Vagina (tissue), 2 donors: Measurements from ENCODE around the gene AQP7.

ENCODE experiments used
- POLR2A ChIP-seq, 2 donors: fragments of 450-650 bp; IDR thresholded peaks; one replicate each; pipeline ENCODE4 v1.6.1; 2017; ENCODE audit warnings: antibody characterized with exemption in 2 of 2, mild to moderate bottlenecking in 2 of 2, moderate library complexity in 2 of 2
- POLR2AphosphoS5 ChIP-seq, 2 donors: sonication (generic); formaldehyde crosslinking; IDR thresholded peaks; one replicate each; pipeline ENCODE4 v1.9.0; 2017; ENCODE audit warnings: antibody characterized with exemption in 2 of 2, mild to moderate bottlenecking in 2 of 2, low read depth in 1 of 2; ENCODE audit not compliant: insufficient read depth in 1 of 2
- TF ChIP-seq, protein P1 (sequence below), 3 experiments: fragments of 450-650 bp in 2 of 3; fragments of 200-600 bp in 1 of 3; sonication (generic) in 1 of 3; IDR thresholded peaks; one replicate each; pipeline ENCODE4 v1.5.1; 2017 to 2019; ENCODE audit warnings: antibody characterized with exemption in 3 of 3, mild to moderate bottlenecking in 2 of 3, moderate library complexity in 2 of 3

DNA sequence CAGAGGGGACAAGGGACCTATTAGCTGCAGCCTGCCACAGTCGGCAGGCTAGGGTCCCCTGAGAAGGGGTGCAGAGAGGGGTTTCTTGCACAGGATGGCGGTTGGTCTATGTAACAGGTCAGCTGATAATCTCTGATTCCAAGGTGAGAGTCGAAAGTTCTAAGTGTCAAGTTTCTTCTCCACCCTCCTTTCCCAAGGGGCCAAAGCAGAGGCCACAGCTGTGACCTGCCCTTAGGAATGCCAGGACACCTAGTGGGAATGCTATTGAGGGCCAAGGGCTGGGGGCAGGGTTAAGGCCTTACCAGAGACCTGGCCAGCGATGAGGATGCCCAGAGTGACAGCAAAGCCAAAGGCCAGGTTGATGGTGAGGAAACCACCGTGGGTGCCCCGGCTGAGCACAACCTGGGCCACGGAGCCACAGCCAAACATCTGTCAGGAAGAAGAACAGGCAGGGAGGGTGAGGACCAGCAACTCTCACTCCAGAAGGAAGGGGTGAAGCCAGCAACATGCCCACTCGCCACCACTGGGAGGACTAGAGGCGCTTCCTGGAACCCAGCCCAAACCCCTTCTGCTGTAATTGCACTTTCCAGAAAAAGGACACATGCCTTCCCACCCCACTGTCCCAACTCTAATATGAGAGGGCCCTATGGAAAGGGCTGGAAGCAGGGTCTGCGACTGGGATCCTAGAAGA lies 41.2 kb upstream of the AQP7 start:
- TF ChIP-seq, protein P1, sequence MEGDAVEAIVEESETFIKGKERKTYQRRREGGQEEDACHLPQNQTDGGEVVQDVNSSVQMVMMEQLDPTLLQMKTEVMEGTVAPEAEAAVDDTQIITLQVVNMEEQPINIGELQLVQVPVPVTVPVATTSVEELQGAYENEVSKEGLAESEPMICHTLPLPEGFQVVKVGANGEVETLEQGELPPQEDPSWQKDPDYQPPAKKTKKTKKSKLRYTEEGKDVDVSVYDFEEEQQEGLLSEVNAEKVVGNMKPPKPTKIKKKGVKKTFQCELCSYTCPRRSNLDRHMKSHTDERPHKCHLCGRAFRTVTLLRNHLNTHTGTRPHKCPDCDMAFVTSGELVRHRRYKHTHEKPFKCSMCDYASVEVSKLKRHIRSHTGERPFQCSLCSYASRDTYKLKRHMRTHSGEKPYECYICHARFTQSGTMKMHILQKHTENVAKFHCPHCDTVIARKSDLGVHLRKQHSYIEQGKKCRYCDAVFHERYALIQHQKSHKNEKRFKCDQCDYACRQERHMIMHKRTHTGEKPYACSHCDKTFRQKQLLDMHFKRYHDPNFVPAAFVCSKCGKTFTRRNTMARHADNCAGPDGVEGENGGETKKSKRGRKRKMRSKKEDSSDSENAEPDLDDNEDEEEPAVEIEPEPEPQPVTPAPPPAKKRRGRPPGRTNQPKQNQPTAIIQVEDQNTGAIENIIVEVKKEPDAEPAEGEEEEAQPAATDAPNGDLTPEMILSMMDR (IDR thresholded peaks at IDR 0.05), result no peak
- no peak for TF ChIP-seq POLR2A (IDR thresholded peaks at IDR 0.05)
- TF ChIP-seq POLR2AphosphoS5 (IDR thresholded peaks at IDR 0.05; ENCODE audit: insufficient read depth in 1 of 2, low read depth in 1 of 2), result no peak
